GM18517 (cell line): Measurements from ENCODE around the gene SLC30A2.

Source experiments
- ATAC-seq: cut with Tn5 transposase; IDR thresholded peaks from one replicate; pipeline ENCODE4 v1.9.1; 2021; ENCODE audit warnings: mild to moderate bottlenecking, moderate library complexity; ENCODE audit not compliant: unreplicated experiment

Gene SLC30A2

GRCh38 chr1:26023826-26024225 is 22.1 kb downstream of the SLC30A2 start:
- ATAC-seq: no peak

- ATAC-seq: no peak
Measured at GRCh38 chr1:26023009-26023408, 22.9 kb downstream of the SLC30A2 start.

- ATAC-seq: no peak
Measured at GRCh38 chr1:26022404-26022779, 23.5 kb downstream of the SLC30A2 start.

GRCh38 chr1:26021647-26022403 is 24.1 kb downstream of the SLC30A2 start, which contains the start of gene EXTL1:
Gene EXTL1, plus strand, starts transcription at chr1:26021775. Its CDS starts 872 bp downstream, at chr1:26022647.
- no peak for ATAC-seq

GRCh38 chr1:26020941-26021646 is 24.8 kb downstream of the SLC30A2 start:
- no peak for ATAC-seq

- no peak for ATAC-seq
Measured at GRCh38 chr1:26020330-26020768, 25.6 kb downstream of the SLC30A2 start.

- no peak for ATAC-seq
Measured at GRCh38 chr1:26019641-26020315, 26.1 kb downstream of the SLC30A2 start.

- no peak for ATAC-seq
Measured at GRCh38 chr1:26017606-26018005, 28.3 kb downstream of the SLC30A2 start.

- no peak for ATAC-seq
Measured at GRCh38 chr1:26016953-26017545, 28.9 kb downstream of the SLC30A2 start.

- no peak for ATAC-seq
Measured at GRCh38 chr1:26016258-26016952, 29.5 kb downstream of the SLC30A2 start.

- no peak for ATAC-seq
Measured at GRCh38 chr1:26015358-26015757, 30.6 kb downstream of the SLC30A2 start.

GRCh38 chr1:26014179-26014578 is 31.7 kb downstream of the SLC30A2 start:
- no peak for ATAC-seq

GRCh38 chr1:26012864-26013263 is 33.1 kb downstream of the SLC30A2 start:
- no peak for ATAC-seq

- ATAC-seq: no peak
Measured at GRCh38 chr1:26010825-26011224, 35.1 kb downstream of the SLC30A2 start.

GRCh38 chr1:26009796-26010447 is 36.0 kb downstream of the SLC30A2 start:
- ATAC-seq: no peak

- no peak for ATAC-seq
Measured at GRCh38 chr1:26006710-26007109, 39.2 kb downstream of the SLC30A2 start.

GRCh38 chr1:26005434-26006105 is 40.3 kb downstream of the SLC30A2 start:
- no peak for ATAC-seq

- ATAC-seq: no peak
Measured at GRCh38 chr1:26003756-26004155, 42.2 kb downstream of the SLC30A2 start.

- ATAC-seq: no peak
Measured at GRCh38 chr1:26003262-26003661, 42.7 kb downstream of the SLC30A2 start.
